ENCODE data around the gene PCDHGC4.

DNA sequence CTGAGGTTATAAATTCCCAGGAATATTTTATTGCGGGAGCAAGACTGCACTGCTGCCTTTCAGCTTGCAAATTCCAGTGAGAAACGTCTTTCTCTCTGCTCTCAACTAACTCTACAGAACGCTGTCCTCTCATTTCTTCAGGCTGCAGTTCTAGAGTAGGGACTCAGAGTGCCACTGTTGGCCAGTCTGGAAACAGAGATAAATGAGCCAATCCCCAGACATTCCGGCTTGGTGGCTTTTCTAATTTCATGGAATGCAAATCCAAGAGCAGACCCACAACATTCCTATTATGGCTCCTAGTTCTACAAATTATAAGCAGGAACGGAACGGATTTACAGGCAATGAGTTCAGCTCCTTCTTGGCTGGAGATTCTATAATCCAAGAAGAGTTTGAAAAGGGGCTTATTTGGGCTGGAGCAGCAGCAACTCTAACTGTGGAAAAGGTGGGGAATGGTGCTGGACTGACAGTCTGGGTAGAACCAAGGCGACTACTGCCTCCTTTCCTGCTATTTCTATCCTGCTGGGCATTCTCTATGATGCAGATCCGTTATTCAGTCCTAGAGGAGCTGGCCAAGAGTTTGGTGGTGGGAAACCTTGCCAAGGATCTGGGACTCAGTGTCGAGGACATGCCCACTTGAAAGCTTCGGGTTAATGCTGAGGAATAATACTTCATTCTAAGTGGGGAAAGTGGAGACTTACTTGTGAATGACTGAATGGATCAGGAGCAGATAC, 45.3 kb upstream of the PCDHGC4 start:
- TF ChIP-seq, protein P1, sequence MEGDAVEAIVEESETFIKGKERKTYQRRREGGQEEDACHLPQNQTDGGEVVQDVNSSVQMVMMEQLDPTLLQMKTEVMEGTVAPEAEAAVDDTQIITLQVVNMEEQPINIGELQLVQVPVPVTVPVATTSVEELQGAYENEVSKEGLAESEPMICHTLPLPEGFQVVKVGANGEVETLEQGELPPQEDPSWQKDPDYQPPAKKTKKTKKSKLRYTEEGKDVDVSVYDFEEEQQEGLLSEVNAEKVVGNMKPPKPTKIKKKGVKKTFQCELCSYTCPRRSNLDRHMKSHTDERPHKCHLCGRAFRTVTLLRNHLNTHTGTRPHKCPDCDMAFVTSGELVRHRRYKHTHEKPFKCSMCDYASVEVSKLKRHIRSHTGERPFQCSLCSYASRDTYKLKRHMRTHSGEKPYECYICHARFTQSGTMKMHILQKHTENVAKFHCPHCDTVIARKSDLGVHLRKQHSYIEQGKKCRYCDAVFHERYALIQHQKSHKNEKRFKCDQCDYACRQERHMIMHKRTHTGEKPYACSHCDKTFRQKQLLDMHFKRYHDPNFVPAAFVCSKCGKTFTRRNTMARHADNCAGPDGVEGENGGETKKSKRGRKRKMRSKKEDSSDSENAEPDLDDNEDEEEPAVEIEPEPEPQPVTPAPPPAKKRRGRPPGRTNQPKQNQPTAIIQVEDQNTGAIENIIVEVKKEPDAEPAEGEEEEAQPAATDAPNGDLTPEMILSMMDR (conservative IDR thresholded peaks at IDR 0.05) = no peak
- TF ChIP-seq ZFX (IDR thresholded peaks at IDR 0.05) = no peak
